A549 (cell line): ENCODE results near the gene TMOD1. TPM values are rescaled to one million over a fixed set of nuclear protein-coding genes. Genes with fewer than 3 reads are reported as not detected.

Source experiments
- ATAC-seq, 2 experiments: fragments of 200-7000 bp in 1 of 2; fragments of >200 bp in 1 of 2; cut with Nextera tagmentation in 1 of 2; cut with Tn5 transposase in 1 of 2; 3 replicates each; pipeline versions ENCODE4 v1.8.0 to v1.9.1; 2018 to 2020; ENCODE audit warnings: mild to moderate bottlenecking in 1 of 2, moderate library complexity in 1 of 2
- CTCF ChIA-PET: fragments of 300-600 bp; sonication (Branson Sonifier 250); formaldehyde crosslinking; extraction: SDS; loops from one replicate; lab custom pipeline; 2021; ENCODE audit warnings: antibody characterized with exemption, inconsistent platforms; lab: Yijun Ruan, JAX
- POLR2A ChIA-PET: fragments of 350-600 bp; formaldehyde crosslinking; extraction: SDS; loops from one replicate; lab custom pipeline; 2021; ENCODE audit warnings: antibody characterized with exemption, inconsistent platforms; lab: Yijun Ruan, JAX
- DNase-seq, 2 experiments: peaks; one replicate each; pipeline versions ENCODE4 v3.0.0 to v3.0.0-alpha.2; 2011 to 2016; ENCODE audit warnings: low read depth in 1 of 2, low spot score in 1 of 2
- FAIRE-seq: peaks from 2 replicates; lab custom pipeline; 2011; peaks lifted over from hg19 to GRCh38; lab: Jason Lieb, UNC
- H3K27ac ChIP-seq, 2 experiments: fragments of >200 bp; sonication (Bioruptor Twin); formaldehyde crosslinking; 3 replicates each; pipeline ENCODE4 v1.5.1; 2016 to 2017
- H3K4me1 ChIP-seq: fragments of >200 bp; sonication (Bioruptor Twin); formaldehyde crosslinking; 3 replicates; pipeline ENCODE4 v1.6.1; 2016
- H3K4me2 ChIP-seq: fragments of >200 bp; sonication (Bioruptor Twin); formaldehyde crosslinking; 3 replicates; pipeline ENCODE4 v1.6.1; 2016
- H3K4me3 ChIP-seq: fragments of >200 bp; sonication (Bioruptor Twin); formaldehyde crosslinking; 3 replicates; pipeline ENCODE4 v1.5.1; 2016
- H3K9me3 ChIP-seq: fragments of >200 bp; sonication (Bioruptor Twin); formaldehyde crosslinking; 3 replicates; pipeline ENCODE4 v1.6.1; 2016
- CBX2 ChIP-seq: fragments of 200-600 bp; sonication (generic); IDR thresholded peaks from 2 replicates; pipeline ENCODE4 v1.6.1; 2016; ENCODE audit warnings: low read depth, mild to moderate bottlenecking, borderline replicate concordance
- CBX8 ChIP-seq: fragments of 200-600 bp; sonication (generic); IDR thresholded peaks from 2 replicates; pipeline ENCODE4 v1.6.1; 2016
- CEBPB ChIP-seq, 2 experiments: fragments of >200 bp in 1 of 2; sonication (Bioruptor Twin) in 1 of 2; formaldehyde crosslinking in 1 of 2; IDR thresholded peaks; 2 replicates each; pipeline ENCODE4 v1.6.1; 2012 to 2016
- E2F6 ChIP-seq: IDR thresholded peaks from 2 replicates; pipeline ENCODE4 v1.6.1; 2012; ENCODE audit warnings: low read depth, borderline replicate concordance
- EHF ChIP-seq: fragments of 250-450 bp; sonication (Bioruptor Pico); IDR thresholded peaks from 2 replicates; pipeline ENCODE4 v1.5.0; 2020; ENCODE audit warnings: mild to moderate bottlenecking
- EHMT2 ChIP-seq: fragments of 200-600 bp; sonication (generic); IDR thresholded peaks from 2 replicates; pipeline ENCODE4 v1.6.1; 2016; ENCODE audit warnings: antibody characterized with exemption, low read depth, mild to moderate bottlenecking, moderate library complexity
- ESRRA ChIP-seq: fragments of 150-350 bp; IDR thresholded peaks from 2 replicates; pipeline ENCODE4 v1.6.1; 2014; ENCODE audit warnings: mild to moderate bottlenecking, low read length, borderline replicate concordance
- HES2 ChIP-seq: fragments of >200 bp; sonication (Bioruptor Twin); formaldehyde crosslinking; IDR thresholded peaks from 2 replicates; pipeline ENCODE4 v1.6.1; 2016
- HMGXB4 ChIP-seq: fragments of 250-450 bp; sonication (Bioruptor Pico); IDR thresholded peaks from 2 replicates; pipeline ENCODE4 v1.5.0; 2021; ENCODE audit warnings: mild to moderate bottlenecking, moderate library complexity, borderline replicate concordance
- HOXB13 ChIP-seq: fragments of 250-450 bp; sonication (Bioruptor Pico); IDR thresholded peaks from 2 replicates; pipeline ENCODE4 v1.5.0; 2020; ENCODE audit warnings: low read depth, mild to moderate bottlenecking, moderate library complexity
- JUN ChIP-seq, 2 experiments: fragments of >200 bp; sonication (Bioruptor Twin); formaldehyde crosslinking; IDR thresholded peaks; 2 replicates in 1 of 2; 3 replicates in 1 of 2; pipeline ENCODE4 v1.6.1; 2016 to 2017
- JUNB ChIP-seq: fragments of >200 bp; sonication (Bioruptor Twin); formaldehyde crosslinking; IDR thresholded peaks from 2 replicates; pipeline ENCODE4 v1.6.1; 2016
- KDM1A ChIP-seq: fragments of 200-600 bp; sonication (generic); IDR thresholded peaks from 2 replicates; pipeline ENCODE4 v1.6.1; 2016; ENCODE audit warnings: low read depth, mild to moderate bottlenecking
- MAFK ChIP-seq: fragments of 450-650 bp; IDR thresholded peaks from 2 replicates; pipeline ENCODE4 v1.6.1; 2014; ENCODE audit not compliant: partially characterized antibody
- MAX ChIP-seq: IDR thresholded peaks from 2 replicates; pipeline ENCODE4 v1.6.1; 2012
- NFE2L2 ChIP-seq: fragments of 150-350 bp; conservative IDR thresholded peaks from 2 replicates; pipeline ENCODE4 v1.6.1; 2014; ENCODE audit warnings: low read length
- NPAS2 ChIP-seq: fragments of 250-450 bp; sonication (Bioruptor Pico); IDR thresholded peaks from 2 replicates; pipeline ENCODE4 v1.8.0; 2022; ENCODE audit warnings: mild to moderate bottlenecking, moderate library complexity, borderline replicate concordance
- POLR2A ChIP-seq: IDR thresholded peaks from 2 replicates; pipeline ENCODE4 v1.6.1; 2012; ENCODE audit warnings: mild to moderate bottlenecking, low read length
- POLR2AphosphoS2 ChIP-seq: conservative IDR thresholded peaks from 2 replicates; pipeline ENCODE4 v1.6.1; 2012; ENCODE audit warnings: low read length, improper control_type of control experiment, inconsistent platforms
- RARB ChIP-seq: fragments of 250-450 bp; sonication (Bioruptor Pico); IDR thresholded peaks from 2 replicates; pipeline ENCODE4 v1.8.0; 2021; ENCODE audit warnings: mild to moderate bottlenecking, moderate library complexity
- RFX5 ChIP-seq: fragments of 450-650 bp; IDR thresholded peaks from 2 replicates; pipeline ENCODE4 v1.7.1; 2014; ENCODE audit warnings: antibody characterized with exemption, mild to moderate bottlenecking, moderate library complexity
- RNF2 ChIP-seq: fragments of 200-600 bp; sonication (generic); IDR thresholded peaks from 2 replicates; pipeline ENCODE4 v1.6.1; 2016; ENCODE audit warnings: low read depth, mild to moderate bottlenecking, antibody characterized with exemption, moderate library complexity, borderline replicate concordance
- SMC3 ChIP-seq: fragments of >200 bp; sonication (Bioruptor Twin); formaldehyde crosslinking; IDR thresholded peaks from 3 replicates; pipeline ENCODE4 v1.6.1; 2018; ENCODE audit warnings: inconsistent platforms
- TP53 ChIP-seq: fragments of 250-450 bp; sonication (Bioruptor Pico); IDR thresholded peaks from 2 replicates; pipeline ENCODE4 v1.5.0; 2021; ENCODE audit warnings: mild to moderate bottlenecking, moderate library complexity
- ZFP36 ChIP-seq: fragments of 450-650 bp; IDR thresholded peaks from 2 replicates; pipeline ENCODE4 v1.6.1; 2014; ENCODE audit warnings: borderline replicate concordance; ENCODE audit not compliant: partially characterized antibody
- WGBS: methylation state at CpG from one replicate; pipeline ENCODE4 v1.1.6; 2017; ENCODE audit errors: missing lambda C conversion rate; 5-methylcytosine and 5-hydroxymethylcytosine counted together
- polyA plus RNA-seq, 4 experiments: library from polyadenylated mRNA; depleted of rRNA in 3 of 4; stranded (reverse); fragments of >200 nt; fragmentation: RNase III in 1 of 4; extraction: RNeasy Plus Mini Kit Qiagen cat#74134 plus additional on column Dnase treatment in 1 of 4; gene quantifications; 2 replicates in 3 of 4; 3 replicates in 1 of 4; pipeline ENCODE4 v1.2.3, GENCODE V29; 2011 to 2017
- TF ChIP-seq, protein P1 (sequence below): fragments of 150-350 bp; IDR thresholded peaks from 2 replicates; pipeline ENCODE4 v1.6.1; 2014; ENCODE audit warnings: low read depth, mild to moderate bottlenecking, low read length

TMOD1 gene
- polyA plus RNA-seq, 2 of the 4 experiments (the other 2 are of a cell fraction), result 0.28 to 0.80 TPM

- Histone ChIP-seq H3K4me3 (no peak overlapping the region), H3K9me3 (no peaks in the 10 kb centered on the region), H3K4me2 (no peak overlapping the region), H3K4me1 (peaks cover 11% of the 10 kb centered on the region), H3K27ac (no peak overlapping the region)
- TF ChIP-seq RNF2, result no peak
- TF ChIP-seq, protein P1, sequence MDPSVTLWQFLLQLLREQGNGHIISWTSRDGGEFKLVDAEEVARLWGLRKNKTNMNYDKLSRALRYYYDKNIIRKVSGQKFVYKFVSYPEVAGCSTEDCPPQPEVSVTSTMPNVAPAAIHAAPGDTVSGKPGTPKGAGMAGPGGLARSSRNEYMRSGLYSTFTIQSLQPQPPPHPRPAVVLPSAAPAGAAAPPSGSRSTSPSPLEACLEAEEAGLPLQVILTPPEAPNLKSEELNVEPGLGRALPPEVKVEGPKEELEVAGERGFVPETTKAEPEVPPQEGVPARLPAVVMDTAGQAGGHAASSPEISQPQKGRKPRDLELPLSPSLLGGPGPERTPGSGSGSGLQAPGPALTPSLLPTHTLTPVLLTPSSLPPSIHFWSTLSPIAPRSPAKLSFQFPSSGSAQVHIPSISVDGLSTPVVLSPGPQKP, result no peak
- no peak for TF ChIP-seq EHMT2
- no peak for TF ChIP-seq POLR2AphosphoS2
- no peak for TF ChIP-seq MAX
- TF ChIP-seq JUNB, result no peak
- TF ChIP-seq CEBPB (IDR thresholded peaks at IDR 0.05), result no peak
- no peak for TF ChIP-seq EHF (CRISPR knock-in tag)
- ATAC-seq (no peak), FAIRE-seq (no peak), DNase-seq (no peak)
- WGBS, result 72% methylated on average over 4 of the region's 4 CpGs
- CTCF ChIA-PET, result interaction anchor here (0.9 to 3.9 kb wide), 3 partner anchors 12 to 48 kb away, joined by 3 to 21 read pairs (median 9); no protein-coding TSS in a partner anchor
- POLR2A ChIA-PET, result no interaction called here
These were observed 66.4 kb downstream of the TMOD1 start for GRCh38 chr9:97567894-97568202.

DNA sequence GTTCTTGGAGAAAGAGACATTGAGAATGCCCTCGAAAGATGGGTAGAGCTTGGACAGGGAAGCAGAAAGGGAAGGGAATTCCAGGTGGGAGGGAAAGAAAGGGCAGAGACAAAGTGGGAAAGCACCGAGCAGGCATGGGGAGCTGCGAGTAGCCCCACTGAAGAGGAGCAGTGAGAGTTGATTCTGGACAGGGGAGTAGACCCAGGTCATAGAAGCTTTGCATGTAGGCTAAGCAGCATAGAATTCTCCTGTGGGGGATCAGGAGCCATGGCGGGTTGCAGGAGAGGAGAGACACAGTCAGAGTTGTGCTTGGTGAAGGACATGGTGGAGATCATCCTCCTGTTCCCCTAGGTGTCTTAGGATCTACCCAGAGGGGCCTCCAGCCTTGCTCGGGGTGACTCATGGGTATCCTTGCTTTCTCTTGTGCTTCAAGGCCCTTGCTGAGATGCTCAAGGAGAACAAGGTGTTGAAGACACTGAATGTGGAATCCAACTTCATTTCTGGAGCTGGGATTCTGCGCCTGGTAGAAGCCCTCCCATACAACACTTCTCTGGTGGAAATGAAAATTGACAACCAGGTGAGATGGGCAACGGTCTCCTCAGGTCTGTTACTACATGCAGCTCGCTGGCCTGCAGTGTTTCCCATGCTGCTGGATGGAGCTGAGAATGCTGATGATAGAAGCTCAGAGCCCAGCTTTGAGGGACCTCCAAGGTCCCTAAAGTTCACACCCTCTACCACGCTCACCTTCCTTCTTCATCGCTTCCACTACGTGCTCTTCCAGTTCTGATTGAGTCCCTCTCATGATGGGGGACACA, 67.2 kb downstream of the TMOD1 start:
- no peak for TF ChIP-seq CBX8
- no peak for TF ChIP-seq TP53
- TF ChIP-seq POLR2A, result no peak
- TF ChIP-seq, protein P1, result no peak
- TF ChIP-seq NPAS2 (CRISPR knock-in tag), result no peak
- CTCF ChIA-PET, result interaction anchor here (0.9 to 3.9 kb wide), 6 partner anchors 10 to 101 kb away, joined by 3 to 21 read pairs (median 4); no protein-coding TSS in a partner anchor
- Histone ChIP-seq H3K4me3 (no peak overlapping the region), H3K4me2 (no peak overlapping the region), H3K4me1 (peaks cover 11% of the 10 kb centered on the region), H3K27ac (no peak overlapping the region), H3K9me3 (no peaks in the 10 kb centered on the region)
- FAIRE-seq (no peak), ATAC-seq (no peak), DNase-seq (no peak)
- POLR2A ChIA-PET, result no interaction called here
- 68% methylated on average over 11 of the region's 11 CpGs for WGBS

DNA sequence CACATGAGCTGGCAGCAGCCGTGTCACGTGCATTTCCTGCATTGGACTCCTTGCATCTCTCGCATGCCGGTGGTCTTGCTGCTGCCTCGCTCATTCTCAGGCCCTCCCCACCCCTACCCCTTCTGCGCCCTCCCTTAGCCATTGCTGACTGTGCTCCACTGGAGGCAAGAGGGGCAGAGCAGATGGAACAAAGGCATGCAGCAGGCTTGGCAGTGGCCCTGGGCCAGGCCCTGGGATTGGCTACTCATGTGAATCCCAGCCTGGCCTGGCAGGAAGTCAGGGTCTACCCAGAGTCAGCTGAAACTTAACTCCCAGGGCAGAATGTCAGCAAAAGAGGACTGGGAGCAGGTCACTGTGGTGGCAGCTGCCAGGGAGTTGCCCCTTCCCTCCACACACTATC, 69.4 kb downstream of the TMOD1 start:
- ChIA-PET CTCF (interaction anchor here (0.7 to 1.3 kb wide), 3 partner anchors 9 to 109 kb away, joined by 3 to 7 read pairs (median 4); no protein-coding TSS in a partner anchor), POLR2A (no interaction called here)
- no peak for ATAC-seq
- no peak for DNase-seq
- Histone ChIP-seq H3K27ac (no peak overlapping the region), H3K4me3 (no peak overlapping the region), H3K4me2 (no peak overlapping the region), H3K9me3 (no peaks in the 10 kb centered on the region), H3K4me1 (no peaks in the 10 kb centered on the region)
- WGBS, result 91% methylated on average over 6 of the region's 6 CpGs
- FAIRE-seq, result no peak
- TF ChIP-seq ZFP36 (no peak), E2F6 (no peak), HMGXB4 (CRISPR knock-in tag) (no peak), RARB (CRISPR knock-in tag) (no peak), MAFK (no peak), ESRRA (no peak), HES2 (no peak), HOXB13 (CRISPR knock-in tag) (no peak), RNF2 (no peak), EHMT2 (no peak), RFX5 (no peak), CBX2 (no peak), NFE2L2 (no peak), KDM1A (no peak), SMC3 (no peak), JUN (IDR thresholded peaks at IDR 0.05) (no peak), CBX8 (no peak)
- TF ChIP-seq, protein P1, result no peak
